Cardiac fibroblast (primary cell): ENCODE results near the gene PPIA.

Experiments used
- DNase-seq, 2 donors: peaks; one replicate each; pipeline versions ENCODE4 v3.0.0 to v3.0.0-alpha.2; 2010; ENCODE audit warnings: low read depth in 2 of 2
- H3K4me3 ChIP-seq, 2 donors: replicated peaks in 1 of 2; 1 replicate in 1 of 2; 2 replicates in 1 of 2; pipeline ENCODE4 v1.5.1; 2011; ENCODE audit warnings: low read depth in 2 of 2, low read length in 2 of 2, mild to moderate bottlenecking in 2 of 2, moderate library complexity in 1 of 2
- TF ChIP-seq, protein P1 (sequence below): IDR thresholded peaks from one replicate; pipeline ENCODE4 v1.5.1; 2011; ENCODE audit warnings: low read depth, mild to moderate bottlenecking, low read length, inconsistent platforms

Gene PPIA

DNA sequence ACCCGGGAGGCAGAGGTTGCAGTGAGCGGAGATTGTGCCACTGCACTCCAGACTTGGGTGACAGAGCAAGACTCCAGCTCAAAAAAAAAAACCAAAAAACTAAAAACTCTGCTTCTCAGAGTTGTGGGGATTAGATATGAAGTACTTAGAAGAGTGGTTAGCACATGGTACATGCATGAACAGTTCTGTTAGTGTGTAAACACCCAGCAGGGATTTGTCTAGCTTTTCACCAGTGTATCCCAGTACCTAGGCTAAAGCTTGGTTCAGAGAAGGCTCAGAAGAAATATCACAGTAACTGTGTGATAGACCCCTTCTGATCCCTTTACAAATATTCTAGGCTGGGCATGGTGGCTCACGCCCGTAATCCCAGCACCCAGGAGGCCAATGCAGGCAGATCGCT is 9.5 kb downstream of the PPIA start:
- TF ChIP-seq, protein P1, sequence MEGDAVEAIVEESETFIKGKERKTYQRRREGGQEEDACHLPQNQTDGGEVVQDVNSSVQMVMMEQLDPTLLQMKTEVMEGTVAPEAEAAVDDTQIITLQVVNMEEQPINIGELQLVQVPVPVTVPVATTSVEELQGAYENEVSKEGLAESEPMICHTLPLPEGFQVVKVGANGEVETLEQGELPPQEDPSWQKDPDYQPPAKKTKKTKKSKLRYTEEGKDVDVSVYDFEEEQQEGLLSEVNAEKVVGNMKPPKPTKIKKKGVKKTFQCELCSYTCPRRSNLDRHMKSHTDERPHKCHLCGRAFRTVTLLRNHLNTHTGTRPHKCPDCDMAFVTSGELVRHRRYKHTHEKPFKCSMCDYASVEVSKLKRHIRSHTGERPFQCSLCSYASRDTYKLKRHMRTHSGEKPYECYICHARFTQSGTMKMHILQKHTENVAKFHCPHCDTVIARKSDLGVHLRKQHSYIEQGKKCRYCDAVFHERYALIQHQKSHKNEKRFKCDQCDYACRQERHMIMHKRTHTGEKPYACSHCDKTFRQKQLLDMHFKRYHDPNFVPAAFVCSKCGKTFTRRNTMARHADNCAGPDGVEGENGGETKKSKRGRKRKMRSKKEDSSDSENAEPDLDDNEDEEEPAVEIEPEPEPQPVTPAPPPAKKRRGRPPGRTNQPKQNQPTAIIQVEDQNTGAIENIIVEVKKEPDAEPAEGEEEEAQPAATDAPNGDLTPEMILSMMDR: no peak
- DNase-seq: no peak
- H3K4me3 ChIP-seq: no peak overlapping the region

DNA sequence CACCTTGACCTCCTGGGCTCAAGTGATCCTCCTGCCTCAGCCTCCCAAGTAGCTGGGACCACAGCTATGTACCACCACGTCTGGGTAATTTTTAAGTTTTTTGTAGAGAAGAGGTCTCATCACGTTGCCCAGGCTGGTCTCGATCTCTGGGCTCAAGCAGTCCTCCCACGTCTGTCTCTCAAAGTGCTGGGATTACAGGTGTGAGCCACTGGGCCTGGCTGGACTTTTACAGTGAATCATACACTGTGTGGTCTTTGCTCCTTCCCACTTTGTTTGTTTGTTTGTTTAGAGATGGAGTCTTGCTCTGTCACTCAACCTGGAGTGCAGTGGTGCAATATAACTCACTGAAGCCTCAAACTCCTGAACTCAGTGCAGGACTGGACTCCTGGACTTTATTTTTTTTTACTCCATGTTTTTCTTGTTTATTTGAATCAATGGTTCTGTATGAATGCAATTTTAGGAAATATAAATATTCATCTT is 12.5 kb downstream of the PPIA start:
- H3K4me3 ChIP-seq: no peak overlapping the region
- DNase-seq: no peak
- TF ChIP-seq, protein P1: no peak

DNA sequence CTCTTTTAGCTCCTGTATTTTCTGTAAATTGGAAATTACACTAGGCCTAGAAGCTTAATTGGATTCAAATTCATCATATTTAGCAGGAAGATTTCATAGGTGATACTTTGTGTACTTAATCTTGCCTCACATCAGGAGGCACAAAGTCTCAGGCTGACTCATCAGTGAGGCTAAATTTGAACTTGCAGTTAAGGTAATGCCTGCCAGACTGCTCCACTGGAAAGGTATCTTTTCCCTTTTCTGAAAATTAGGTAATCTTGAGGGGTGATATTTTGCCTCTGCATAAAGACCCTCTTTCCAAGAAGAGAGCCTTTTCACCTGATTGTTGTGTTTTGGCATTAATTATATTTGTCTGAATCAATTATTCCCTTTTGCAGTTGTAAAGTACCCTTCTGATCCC is 14.6 kb downstream of the PPIA start:
- TF ChIP-seq, protein P1: no peak
- no peak overlapping the region for H3K4me3 ChIP-seq
- DNase-seq: no peak

DNA sequence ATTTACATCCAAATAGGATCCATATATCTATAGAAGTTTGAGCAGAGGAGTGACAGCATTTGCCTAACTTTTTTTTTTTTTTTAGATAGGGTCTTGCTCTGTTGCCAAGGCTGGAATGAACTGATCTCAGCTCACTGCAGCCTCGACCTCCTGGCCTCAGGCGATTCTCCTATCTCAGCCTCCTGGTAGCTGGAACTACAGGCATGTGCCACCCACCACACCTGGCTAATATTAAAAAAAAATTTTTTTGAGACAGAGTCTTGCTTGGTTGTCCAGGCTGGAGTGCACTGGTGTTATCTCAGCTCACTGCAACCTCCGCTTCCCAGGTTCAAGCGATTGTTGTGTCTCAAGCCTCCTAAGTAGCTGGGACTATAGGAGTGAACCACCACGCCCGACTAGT is 15.1 kb downstream of the PPIA start:
- no peak overlapping the region for H3K4me3 ChIP-seq
- no peak for DNase-seq
- TF ChIP-seq, protein P1: no peak

DNA sequence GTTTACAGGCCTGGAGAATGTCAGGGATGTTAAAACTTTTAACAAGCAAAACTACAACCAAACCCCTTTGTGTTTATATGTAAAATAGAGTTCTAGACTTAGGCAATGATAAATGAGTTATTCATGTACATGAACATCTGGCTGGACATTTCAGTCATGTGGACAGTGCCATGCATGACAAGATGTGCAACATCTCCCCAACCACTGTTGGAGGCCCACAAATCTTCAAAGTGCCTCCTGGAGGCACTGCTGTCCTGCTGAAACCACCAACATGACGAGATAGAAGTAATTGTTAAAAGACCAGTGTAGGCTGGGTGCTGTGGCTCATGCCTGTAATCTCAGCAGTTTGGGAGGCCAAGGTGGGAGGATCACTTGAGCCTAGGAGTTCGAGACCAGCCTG is 18.4 kb downstream of the PPIA start:
- no peak overlapping the region for H3K4me3 ChIP-seq
- TF ChIP-seq, protein P1: no peak
- no peak for DNase-seq

DNA sequence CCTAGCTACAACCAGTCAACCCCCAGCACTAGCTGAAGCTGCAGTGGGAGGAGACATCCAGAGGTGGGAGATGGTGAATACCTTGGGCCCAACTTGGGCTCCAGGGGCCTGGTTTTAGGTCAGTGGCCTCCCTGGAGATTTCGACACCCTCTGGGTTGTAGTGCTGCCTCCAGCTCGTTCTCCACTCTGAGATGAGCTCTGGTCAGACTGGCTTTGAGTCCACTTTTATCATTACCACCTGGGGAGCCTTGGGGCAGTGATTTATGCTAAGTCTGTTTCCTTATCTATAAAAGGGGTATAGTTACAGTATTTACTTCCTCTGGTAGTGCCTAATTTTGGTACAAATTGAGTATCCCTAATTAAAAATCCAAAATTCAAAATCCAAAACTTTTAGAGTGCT is 22.8 kb downstream of the PPIA start:
- DNase-seq: no peak
- TF ChIP-seq, protein P1: no peak

DNA sequence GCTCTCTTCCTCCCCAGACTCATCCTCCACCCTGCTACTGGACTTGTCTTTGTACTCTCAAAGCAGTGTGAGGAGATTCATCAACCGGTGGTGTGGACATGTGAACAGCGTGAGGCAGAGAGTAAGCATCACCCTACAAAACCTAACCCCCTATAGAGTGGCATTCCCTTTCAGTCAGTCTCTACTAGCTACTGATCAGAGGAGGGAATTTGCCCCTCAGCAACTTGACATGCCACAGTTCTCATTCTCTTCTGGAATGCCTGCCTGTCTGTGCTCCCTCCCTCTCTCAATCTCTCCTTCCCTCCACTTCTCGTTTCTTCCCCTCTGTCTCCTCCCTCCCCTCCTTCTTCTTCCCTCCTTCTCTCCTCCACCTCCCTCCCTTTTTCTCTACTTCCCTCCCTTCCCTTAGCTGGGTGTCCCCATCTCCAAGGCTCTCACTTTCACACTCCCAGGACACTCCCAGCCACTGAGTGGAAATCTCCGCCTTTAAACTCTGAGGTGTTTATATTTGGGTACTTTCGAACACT is 26.8 kb downstream of the PPIA start:
- no peak overlapping the region for H3K4me3 ChIP-seq
- DNase-seq: no peak
- TF ChIP-seq, protein P1: no peak

More for the DNA sequence above, 22.8 kb downstream of the PPIA start:
- H3K4me3 ChIP-seq: no peak overlapping the region
